KG1 (cell line): ENCODE results near the gene ZNF649.

Source experiments
- DNase-seq: peaks from one replicate; lab custom pipeline; 2025; lab: John Stamatoyannopoulos, UW

The ZNF649 gene

DNA sequence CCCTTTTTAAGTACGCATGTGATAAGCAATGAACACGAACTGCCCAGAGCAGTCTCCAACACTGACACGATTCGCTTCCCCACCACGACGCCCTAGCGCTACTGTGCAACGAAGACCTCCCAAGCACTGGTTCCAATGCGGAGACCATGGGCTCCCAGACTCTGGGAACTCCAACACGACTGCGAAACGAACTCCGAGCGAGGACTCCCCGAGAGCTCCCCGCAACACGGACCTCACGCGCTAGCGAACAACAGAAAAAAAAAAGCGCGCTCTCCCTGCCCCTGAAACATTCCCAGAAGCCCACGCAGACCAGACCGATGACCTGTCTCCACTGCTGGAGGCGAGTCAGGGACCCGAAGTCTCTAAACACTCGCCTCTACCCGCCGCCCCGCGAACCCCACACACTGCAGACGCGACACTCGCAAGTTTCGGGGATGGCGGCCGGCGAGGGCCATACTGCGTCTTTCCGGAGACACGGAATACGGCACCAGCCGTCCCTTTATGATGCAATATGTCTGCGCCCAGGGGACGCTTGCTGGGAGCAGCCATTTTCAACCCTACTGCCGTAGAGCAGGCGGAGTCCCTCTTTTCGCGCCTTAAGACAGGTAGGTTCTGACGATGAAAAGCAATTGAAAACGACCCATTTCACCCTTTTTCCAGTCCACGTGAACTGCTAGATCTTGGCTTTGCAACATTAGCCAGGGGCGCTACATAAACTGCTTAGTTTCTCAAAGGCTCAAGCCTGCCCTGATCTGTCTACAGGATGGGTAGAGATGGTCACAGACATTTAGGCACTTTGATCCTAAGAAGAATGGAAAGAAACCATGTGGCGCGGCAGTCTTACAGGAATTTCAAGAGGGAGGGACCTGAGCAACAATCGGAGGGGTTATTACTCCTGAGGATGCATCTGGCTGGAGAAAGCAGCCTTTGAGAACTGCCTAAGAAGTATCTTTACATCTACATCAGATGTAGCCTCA is 17.0 kb downstream of the ZNF649 start, which contains the start of gene ZNF577:
Gene ZNF577, minus strand, starts transcription at position 430 of the 977 bp plus-strand sequence. CDS start 7,569 bp downstream, outside the sequence.
- DNase-seq, result no peak

DNA sequence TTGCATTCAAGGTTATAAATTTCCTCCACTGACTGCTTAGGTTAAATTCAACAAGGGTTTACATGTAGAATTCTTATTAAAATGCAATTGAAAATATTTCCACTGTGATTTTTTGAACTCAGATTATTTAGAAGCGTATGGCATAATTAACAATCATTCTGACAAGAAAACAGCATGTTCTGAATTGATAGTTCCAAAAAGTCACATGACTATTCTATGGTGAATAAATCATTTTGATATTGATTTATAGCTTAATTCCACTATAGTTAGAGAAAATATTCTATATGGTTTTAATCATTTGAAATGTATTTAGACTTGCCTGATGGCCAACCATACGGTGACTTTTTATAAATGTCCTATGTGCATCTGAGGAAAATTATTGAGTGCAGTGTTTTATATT is 20.1 kb downstream of the ZNF649 start:
- DNase-seq, result no peak

DNA sequence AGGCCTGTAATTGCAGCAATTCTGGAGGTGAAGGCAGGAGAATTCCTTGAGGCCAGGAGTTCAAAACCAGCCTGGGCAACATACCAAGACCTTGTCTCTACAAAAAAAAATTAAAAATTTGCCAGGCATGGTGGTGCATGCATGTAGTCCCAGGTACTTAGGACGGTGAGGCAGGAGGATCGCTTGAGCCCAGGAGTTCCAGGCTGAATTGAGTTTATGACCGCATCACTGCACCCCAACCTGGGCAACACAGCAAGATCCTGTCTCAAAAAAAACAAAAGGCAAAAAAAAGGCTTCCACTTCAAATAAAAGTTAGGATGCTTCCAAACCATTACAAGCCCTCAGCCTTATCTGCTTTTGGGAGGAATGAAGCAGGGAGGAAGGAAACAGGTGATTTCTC is 22.3 kb downstream of the ZNF649 start:
- DNase-seq, result no peak

DNA sequence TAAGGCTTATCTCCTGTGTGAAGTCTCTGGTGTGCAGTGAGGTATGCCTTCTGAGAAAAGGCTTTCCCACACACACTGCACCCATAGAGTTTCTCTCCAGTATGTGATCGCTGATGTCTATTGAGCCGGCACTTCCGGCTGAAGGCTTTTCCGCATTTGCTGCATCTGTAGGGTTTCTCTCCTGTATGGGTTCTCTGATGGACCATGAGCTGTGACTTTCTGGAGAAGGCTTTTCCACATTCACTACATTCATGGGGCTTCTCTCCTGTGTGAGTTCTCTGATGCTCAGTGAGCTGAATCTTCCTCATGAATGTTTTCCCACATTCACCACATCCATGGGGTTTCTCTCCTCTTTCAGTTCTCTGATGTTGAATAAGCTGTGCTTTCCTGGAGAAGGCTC is 31.7 kb downstream of the ZNF649 start:
- DNase-seq, result no peak

DNA sequence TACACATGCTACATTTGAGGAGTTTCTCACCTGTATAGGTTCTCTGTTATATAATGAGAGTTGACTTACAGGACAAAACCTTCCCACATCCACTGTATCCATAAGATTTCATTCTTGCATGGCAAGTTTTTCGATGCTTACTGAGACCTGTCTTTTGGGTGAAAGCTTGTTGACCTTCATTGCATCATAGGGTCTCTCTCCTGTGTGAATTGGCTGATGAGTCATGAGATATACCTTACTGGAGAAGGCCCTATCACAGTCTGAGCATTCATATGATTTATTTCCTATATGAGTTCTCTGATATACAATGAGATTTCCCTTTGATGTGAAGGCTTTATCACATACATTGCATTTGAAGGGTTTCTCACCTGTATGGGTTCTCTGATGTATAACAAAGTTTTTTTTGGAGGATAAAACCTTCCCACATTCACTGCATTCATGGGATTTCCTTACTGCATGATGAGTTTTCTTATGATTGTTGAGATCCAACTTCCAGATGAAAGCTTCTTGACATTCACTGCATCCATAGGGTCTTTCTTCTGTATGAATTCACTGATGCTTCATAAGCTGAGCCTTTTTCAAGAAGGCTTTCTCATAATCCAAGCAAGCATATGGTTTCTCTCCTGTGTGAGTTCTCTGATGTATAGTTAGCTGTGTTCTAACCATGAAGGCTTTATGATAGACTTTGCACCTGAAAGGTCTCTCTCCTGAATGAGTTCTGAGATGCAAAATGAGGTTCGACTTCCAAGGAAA is 42.8 kb downstream of the ZNF649 start:
- no peak for DNase-seq
